PC-9 (cell line): Measurements from ENCODE around the gene NUDT3. TPM values are rescaled to one million over a fixed set of nuclear protein-coding genes. Genes with fewer than 3 reads are reported as not detected.

Source experiments
- BruUV-seq: library from RNA; stranded (reverse); fragments of 400-500 nt; replicated peaks from 2 replicates; lab custom pipeline; 2021; lab: Mats Ljungman, UMichigan
- CTCF ChIA-PET: fragments of 300-600 bp; sonication (Branson Sonifier 250); formaldehyde crosslinking; loops from one replicate; lab custom pipeline; 2022; ENCODE audit warnings: antibody characterized with exemption; lab: Charles Lee
- POLR2A ChIA-PET: fragments of 300-600 bp; sonication (Branson Sonifier 250); formaldehyde crosslinking; loops from one replicate; lab custom pipeline; 2022; ENCODE audit warnings: antibody characterized with exemption; ENCODE audit not compliant: unreplicated experiment; lab: Charles Lee
- DNase-seq, 2 experiments: peaks; one replicate each; pipeline versions ENCODE4 v3.0.0 to v3.0.0-alpha.2; 2015 to 2022; ENCODE audit warnings: mixed read lengths in 1 of 2
- H2AFZ ChIP-seq: fragments of 200-600 bp; sonication (generic); 2 replicates; pipeline ENCODE4 v1.8.1; 2017; ENCODE audit warnings: antibody characterized with exemption
- H3F3A ChIP-seq: fragments of 200-600 bp; sonication (generic); 2 replicates; pipeline ENCODE4 v1.8.1; 2017; ENCODE audit warnings: antibody characterized with exemption, mild to moderate bottlenecking, low read depth; ENCODE audit not compliant: insufficient read depth
- H3K27ac ChIP-seq: fragments of 200-600 bp; sonication (generic); 2 replicates; pipeline ENCODE4 v1.6.1; 2016; ENCODE audit warnings: mixed run types
- H3K27me3 ChIP-seq: fragments of 200-600 bp; sonication (generic); 2 replicates; pipeline ENCODE4 v1.6.1; 2016; ENCODE audit warnings: low read depth, mixed run types; ENCODE audit not compliant: insufficient read depth
- H3K36me3 ChIP-seq: fragments of 200-600 bp; sonication (generic); 2 replicates; pipeline ENCODE4 v1.6.1; 2016; ENCODE audit warnings: low read depth, mixed run types
- H3K4me1 ChIP-seq: fragments of 200-600 bp; sonication (generic); replicated peaks from 2 replicates; pipeline ENCODE4 v1.6.1; 2016; ENCODE audit warnings: mixed run types; ENCODE audit not compliant: insufficient read depth
- H3K4me2 ChIP-seq: fragments of 200-600 bp; sonication (generic); 2 replicates; pipeline ENCODE4 v1.6.1; 2017; ENCODE audit warnings: mixed run types
- H3K4me3 ChIP-seq: fragments of 200-600 bp; sonication (generic); 2 replicates; pipeline ENCODE4 v1.6.1; 2016; ENCODE audit warnings: mixed run types
- H3K79me2 ChIP-seq: fragments of 200-600 bp; sonication (generic); 2 replicates; pipeline ENCODE4 v1.6.1; 2017; ENCODE audit warnings: low read depth, mixed run types
- H3K9me2 ChIP-seq: fragments of 200-600 bp; sonication (generic); 2 replicates; pipeline ENCODE4 v1.8.1; 2017; ENCODE audit warnings: mild to moderate bottlenecking; ENCODE audit not compliant: insufficient read depth
- H3K9me3 ChIP-seq: fragments of 200-600 bp; sonication (generic); 2 replicates; pipeline ENCODE4 v1.8.1; 2016; ENCODE audit warnings: low read depth; ENCODE audit not compliant: insufficient read depth
- H4K20me1 ChIP-seq: fragments of 200-600 bp; sonication (generic); 2 replicates; pipeline ENCODE4 v1.8.1; 2017; ENCODE audit not compliant: insufficient read depth
- CTCF ChIP-seq: fragments of 200-600 bp; sonication (generic); conservative IDR thresholded peaks from 2 replicates; pipeline ENCODE4 v1.6.1; 2017; ENCODE audit warnings: mixed run types, antibody characterized with exemption, mild to moderate bottlenecking, moderate library complexity
- EZH2 ChIP-seq: fragments of 200-600 bp; sonication (generic); IDR thresholded peaks from 2 replicates; pipeline ENCODE4 v1.8.0; 2017; ENCODE audit warnings: antibody characterized with exemption, low read depth
- intact Hi-C: fragments of 100-400 bp; cut with micrococcal nuclease; formaldehyde crosslinking; loops from one replicate; pipeline ENCODE4 v1.10.0; 2022; ENCODE audit not compliant: unreplicated experiment
- total RNA-seq: library from RNA; stranded (reverse); gene quantifications from 2 replicates; pipeline ENCODE4 v1.2.3, GENCODE V29; 2021

The NUDT3 gene
- total RNA-seq, 1 experiment from 2014 or later: 19.1 TPM

- BruUV-seq: no TSS peak
- intact Hi-C loops: no loop called here
Measured at GRCh38 chr6:34238585-34239499, 153.6 kb downstream of the NUDT3 start.

GRCh38 chr6:34237722-34238584, 154.5 kb downstream of the NUDT3 start:
- peaks cover 23% of the 10 kb centered on the region for H4K20me1 ChIP-seq
- H2AFZ ChIP-seq: no peak overlapping the region
- ChIA-PET CTCF (no interaction called here), POLR2A (no interaction called here)
- H3K4me2 ChIP-seq: peak overlapping the region; percentile 95
- TSS peak; percentile 51 for BruUV-seq
- no peaks in the 10 kb centered on the region for H3K9me3 ChIP-seq
- H3K4me1 ChIP-seq: peaks cover 52% of the 10 kb centered on the region
- H3F3A ChIP-seq: peaks cover 80% of the 10 kb centered on the region
- peaks cover 45% of the 10 kb centered on the region for H3K36me3 ChIP-seq
- intact Hi-C loops: no loop called here
- no peaks in the 10 kb centered on the region for H3K27me3 ChIP-seq
- H3K4me3 ChIP-seq: peak overlapping the region; percentile 78
- no peaks in the 10 kb centered on the region for H3K9me2 ChIP-seq
- no peak for DNase-seq
- TF ChIP-seq EZH2 (no peak), CTCF (no peak; the same call in 1 of the 2 replicates)
- H3K27ac ChIP-seq: peak overlapping the region; percentile 83
- peaks cover 61% of the 10 kb centered on the region for H3K79me2 ChIP-seq

More at GRCh38 chr6:34238585-34239499, 153.6 kb downstream of the NUDT3 start:
- peaks cover 80% of the 10 kb centered on the region for H3F3A ChIP-seq
- H3K4me1 ChIP-seq: peaks cover 53% of the 10 kb centered on the region
- CTCF ChIA-PET: no interaction called here
- H2AFZ ChIP-seq: no peak overlapping the region
- peaks cover 68% of the 10 kb centered on the region for H3K79me2 ChIP-seq
- H3K36me3 ChIP-seq: peaks cover 45% of the 10 kb centered on the region
- H3K9me3 ChIP-seq: no peaks in the 10 kb centered on the region
- no peaks in the 10 kb centered on the region for H3K9me2 ChIP-seq
- H3K4me2 ChIP-seq: peak overlapping the region; percentile 95
- H3K4me3 ChIP-seq: peak overlapping the region; percentile 78
- no peak for TF ChIP-seq CTCF
- no peak for TF ChIP-seq EZH2
- no peaks in the 10 kb centered on the region for H3K27me3 ChIP-seq
- H4K20me1 ChIP-seq: peaks cover 23% of the 10 kb centered on the region
- POLR2A ChIA-PET: no interaction called here
- peak overlapping the region; percentile 83 for H3K27ac ChIP-seq
- DNase-seq: no peak

- ChIA-PET POLR2A (interaction anchor here (0.6 to 1.0 kb wide), 18 partner anchors 9 to 981 kb away, joined by 3 to 18 read pairs (median 7); no protein-coding TSS in a partner anchor), CTCF (no interaction called here)
- Histone ChIP-seq H4K20me1 (peaks cover 23% of the 10 kb centered on the region), H3K27ac (peak overlapping the region; percentile 97), H3F3A (peaks cover 80% of the 10 kb centered on the region), H2AFZ (no peak overlapping the region), H3K79me2 (peaks cover 55% of the 10 kb centered on the region), H3K4me3 (peak overlapping the region; percentile 78; the same call in 1 of the 2 replicates), H3K9me3 (no peaks in the 10 kb centered on the region), H3K4me1 (peaks cover 52% of the 10 kb centered on the region), H3K36me3 (peaks cover 41% of the 10 kb centered on the region), H3K9me2 (no peaks in the 10 kb centered on the region), H3K27me3 (no peaks in the 10 kb centered on the region), H3K4me2 (peak overlapping the region; percentile 95)
- TF ChIP-seq EZH2 (no peak), CTCF (no peak)
- no TSS peak for BruUV-seq
- intact Hi-C loops: no loop called here
- no peak for DNase-seq
Measured at GRCh38 chr6:34237316-34237721, 155.2 kb downstream of the NUDT3 start.
